CD4-positive, alpha-beta T cell treated with Interleukin-4 for 1 hour (primary cell): ENCODE measurements around the gene TRAF3.
A peak's percentile ranks its signal among the peaks of the same experiment; 100 is the strongest.

Experiments
- DNase-seq, 2 donors: peaks; one replicate each; pipeline ENCODE4 v3.0.0-alpha.2; 2020 to 2022

The TRAF3 gene

GRCh38 chr14:102778338-102779083 lies 1.3 kb downstream of the TRAF3 start:
- peak in 1 of 2 donors; percentile 34 for DNase-seq

- DNase-seq: no peak
These were observed 1.8 kb downstream of the TRAF3 start for GRCh38 chr14:102779084-102779462.

DNA sequence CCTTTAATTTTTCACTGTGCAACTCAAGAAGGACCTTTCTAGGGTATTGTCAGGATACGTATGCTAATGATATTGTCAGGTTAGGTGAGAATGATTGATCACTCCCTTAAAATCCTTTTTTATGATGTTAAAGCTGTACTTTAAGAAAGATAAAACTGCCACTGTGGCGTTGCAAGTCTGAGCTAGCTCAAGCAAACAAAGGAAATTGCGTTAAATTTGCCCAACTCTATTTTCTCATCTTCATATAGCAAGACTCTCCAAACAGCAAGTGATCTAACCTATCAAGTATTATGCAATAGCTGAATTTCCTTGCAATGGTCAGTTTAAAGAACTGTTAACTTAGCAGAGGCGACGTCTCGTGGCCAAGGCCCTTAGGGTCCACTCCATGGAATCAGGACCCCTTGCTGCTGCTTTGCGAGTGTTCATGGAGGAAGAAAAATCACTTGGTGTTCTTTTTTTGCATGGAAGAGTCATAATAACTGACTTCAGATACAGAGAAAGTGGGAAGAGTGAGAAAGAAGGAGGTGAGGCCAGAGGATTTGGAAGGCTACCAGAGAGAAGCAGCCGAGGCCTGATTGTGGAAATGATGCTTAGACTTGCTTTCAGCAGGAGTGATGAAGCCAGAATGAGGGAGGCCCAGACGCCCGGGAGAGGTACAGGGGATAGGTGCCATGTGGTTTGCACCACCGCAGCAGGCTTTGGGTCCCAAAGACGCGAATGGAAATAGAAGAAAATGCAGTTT lies 2.5 kb downstream of the TRAF3 start:
- DNase-seq: no peak

- DNase-seq: no peak
These were observed 3.8 kb downstream of the TRAF3 start for GRCh38 chr14:102781063-102781462.

- no peak for DNase-seq
These were observed 5.7 kb downstream of the TRAF3 start for GRCh38 chr14:102782974-102783373.

DNA sequence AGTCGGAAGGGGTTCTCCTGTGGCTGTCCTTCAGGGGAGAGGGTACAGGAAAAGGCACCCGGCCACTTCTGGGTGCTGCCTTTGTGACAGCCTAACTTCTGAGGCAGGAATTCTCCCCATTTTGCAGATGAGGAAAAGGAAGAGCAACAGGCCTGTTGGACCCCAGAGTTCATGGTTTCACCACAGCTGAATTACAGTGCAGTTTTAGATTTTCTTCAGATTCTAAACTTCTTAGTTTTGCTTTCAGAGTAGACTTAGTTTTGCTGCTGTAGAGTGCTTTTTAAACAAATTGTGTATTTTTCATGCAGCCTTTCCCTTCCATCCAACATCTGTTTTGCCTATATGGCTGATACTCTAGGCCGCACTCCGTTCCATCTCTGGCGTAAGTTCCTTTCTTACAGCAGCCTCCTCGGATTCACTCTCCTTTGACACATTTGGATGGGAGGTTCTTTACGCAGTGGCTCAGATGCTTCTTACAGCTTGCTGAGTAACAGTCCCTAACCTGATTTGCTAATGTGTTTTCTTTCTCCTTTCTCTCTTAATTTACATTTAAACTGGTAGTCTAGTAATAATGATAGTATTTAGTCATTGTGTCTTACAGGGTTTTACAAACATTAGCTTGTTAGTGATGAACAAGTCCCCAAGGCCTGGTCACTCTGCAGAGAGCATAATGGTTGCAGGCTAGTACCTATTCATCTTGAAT lies 7.8 kb downstream of the TRAF3 start:
- DNase-seq: no peak

- DNase-seq: no peak
These were observed 8.3 kb downstream of the TRAF3 start for GRCh38 chr14:102785595-102785963.

DNA sequence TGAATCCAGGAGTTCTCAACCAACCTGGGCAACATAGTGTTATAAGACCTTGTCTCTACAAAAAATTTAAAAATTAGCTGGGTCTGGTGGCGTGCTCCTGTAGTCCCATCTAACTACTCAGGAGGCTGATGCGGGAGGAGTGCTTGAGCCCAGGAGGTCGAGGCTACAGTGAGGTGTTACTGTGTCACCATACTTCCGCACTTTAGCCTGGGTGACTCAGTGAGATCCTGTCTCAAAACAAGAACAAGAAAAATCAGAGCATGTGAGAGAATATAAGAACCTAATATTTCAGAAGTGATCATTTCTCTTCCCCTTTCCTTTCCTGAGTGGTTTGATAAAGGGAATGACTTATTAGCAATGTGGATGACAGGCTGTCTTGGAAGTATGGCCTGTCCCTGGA lies 9.5 kb downstream of the TRAF3 start:
- DNase-seq: peak in 1 of 2 donors; percentile 25

- peak in 1 of 2 donors; percentile 41 for DNase-seq
These were observed 12.1 kb downstream of the TRAF3 start for GRCh38 chr14:102789349-102789748.

DNA sequence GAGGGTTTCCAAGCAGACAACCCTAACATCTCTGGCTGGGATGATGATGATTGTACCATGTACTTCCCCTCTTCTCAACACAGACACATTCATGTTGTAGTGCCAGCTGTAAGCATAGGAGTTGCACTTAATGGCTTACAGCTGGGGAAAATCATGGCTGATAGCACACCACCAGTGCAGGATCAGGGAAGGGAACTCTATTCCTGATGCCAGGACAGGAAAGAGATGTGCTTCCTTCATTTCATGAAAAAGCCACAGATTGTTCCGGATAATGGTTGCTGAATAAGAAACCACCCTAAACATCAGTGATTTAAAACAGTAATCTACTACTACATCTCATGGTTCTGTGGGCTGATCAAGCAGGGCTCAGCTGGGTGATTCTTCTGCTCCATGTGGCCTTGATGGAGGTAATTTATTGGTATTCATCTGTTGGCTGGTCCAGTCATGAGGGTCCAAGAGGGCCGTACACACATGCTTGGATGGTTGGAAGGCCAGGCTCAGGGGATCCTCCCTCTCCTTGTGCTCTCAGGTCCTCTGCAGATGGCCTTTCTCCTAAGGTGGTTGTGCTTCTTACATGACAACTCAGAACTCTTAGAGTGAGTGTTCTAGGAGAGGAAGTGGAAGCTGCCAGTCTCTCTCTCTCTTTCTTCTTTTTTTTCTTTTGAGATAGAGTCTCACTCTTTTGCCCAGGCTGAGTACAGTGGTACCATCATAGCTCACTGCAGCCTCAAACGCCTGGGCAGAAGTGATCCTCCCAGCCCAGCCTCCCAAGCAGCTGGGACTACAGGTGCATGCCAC lies 16.5 kb downstream of the TRAF3 start:
- DNase-seq: no peak

- DNase-seq: peak; percentile 61 to 62
These were observed 18.0 kb downstream of the TRAF3 start for GRCh38 chr14:102795060-102795925.

GRCh38 chr14:102796661-102797190 lies 19.5 kb downstream of the TRAF3 start:
- DNase-seq: no peak

- DNase-seq: no peak
These were observed 21.7 kb downstream of the TRAF3 start for GRCh38 chr14:102798926-102799325.

- no peak for DNase-seq
These were observed 22.7 kb downstream of the TRAF3 start for GRCh38 chr14:102799684-102800562.

DNA sequence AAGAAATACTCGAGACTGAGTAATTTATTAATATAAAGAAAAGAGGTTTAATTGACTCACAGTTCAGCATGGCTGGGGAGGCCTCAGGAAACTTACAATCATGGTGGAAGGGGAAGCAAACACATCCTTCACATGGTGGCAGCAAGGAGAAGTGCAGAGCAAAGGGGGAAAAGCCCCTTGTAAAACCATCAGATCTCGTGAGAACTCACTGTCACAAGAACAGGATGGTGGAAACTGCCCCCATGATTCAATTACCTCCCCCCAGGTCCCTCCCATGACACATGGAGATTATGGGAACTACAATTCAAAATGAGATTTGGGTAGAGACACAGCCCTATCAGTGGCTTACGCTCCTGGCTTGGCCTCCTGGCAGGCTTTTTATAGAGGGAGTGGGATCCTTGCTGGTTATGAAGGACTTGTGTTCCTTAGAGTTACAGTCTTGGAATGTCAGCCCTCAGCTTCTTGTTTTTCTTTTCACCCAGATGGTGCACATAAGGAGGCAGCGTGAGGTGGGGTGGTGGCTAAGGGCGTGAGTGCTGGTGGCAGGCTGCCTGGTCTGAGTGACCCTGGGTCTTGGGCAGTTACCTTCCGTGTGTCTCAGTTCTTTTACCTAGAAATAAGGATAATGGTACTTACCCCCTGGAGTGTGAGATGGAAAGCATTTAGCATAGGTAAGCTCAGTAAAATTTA lies 25.7 kb downstream of the TRAF3 start:
- no peak for DNase-seq

DNA sequence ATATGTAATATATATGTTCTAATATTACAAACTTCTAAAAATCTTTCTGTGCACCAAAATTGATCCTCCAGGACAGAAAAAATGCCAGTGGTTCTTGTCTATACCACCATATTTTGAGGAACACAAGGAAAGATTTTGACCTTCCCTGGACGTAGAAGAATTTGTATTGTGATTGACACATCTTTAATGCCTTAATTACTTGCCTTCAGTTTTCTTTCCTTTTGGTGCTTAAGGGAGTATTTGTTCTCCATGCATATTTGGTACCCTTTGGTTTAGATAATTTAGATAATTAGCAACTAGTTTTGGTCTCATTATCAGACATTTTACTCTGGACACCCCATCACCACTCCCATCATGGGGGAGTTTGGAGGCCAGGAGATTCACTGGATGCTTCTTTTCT lies 27.6 kb downstream of the TRAF3 start:
- DNase-seq: no peak

DNA sequence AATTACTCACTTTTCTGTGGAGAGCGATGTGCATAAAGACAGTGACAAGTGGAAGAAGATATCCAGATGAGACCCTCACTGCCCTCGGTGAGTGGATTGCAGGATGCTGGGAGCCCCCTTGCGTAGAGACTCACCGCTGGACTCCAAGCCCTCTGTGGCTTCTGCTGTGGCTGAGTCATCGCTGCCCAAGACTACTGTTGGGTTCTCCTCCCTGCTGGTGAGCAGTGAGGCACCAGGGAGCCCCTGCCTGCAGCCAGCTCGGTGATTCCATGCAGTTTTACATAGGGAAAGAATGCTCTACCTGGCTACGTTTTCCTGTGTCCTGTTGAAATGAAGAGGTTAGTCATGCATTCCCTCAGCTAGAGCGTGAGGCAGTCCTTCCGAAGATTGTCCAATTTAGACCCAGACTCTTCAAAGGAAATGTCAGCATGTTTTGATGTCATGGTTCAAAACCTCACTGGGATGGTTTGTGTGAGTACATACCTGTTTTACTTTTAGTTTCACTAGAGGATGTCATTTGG lies 28.2 kb downstream of the TRAF3 start:
- DNase-seq: peak in 1 of 2 donors; percentile 56

DNA sequence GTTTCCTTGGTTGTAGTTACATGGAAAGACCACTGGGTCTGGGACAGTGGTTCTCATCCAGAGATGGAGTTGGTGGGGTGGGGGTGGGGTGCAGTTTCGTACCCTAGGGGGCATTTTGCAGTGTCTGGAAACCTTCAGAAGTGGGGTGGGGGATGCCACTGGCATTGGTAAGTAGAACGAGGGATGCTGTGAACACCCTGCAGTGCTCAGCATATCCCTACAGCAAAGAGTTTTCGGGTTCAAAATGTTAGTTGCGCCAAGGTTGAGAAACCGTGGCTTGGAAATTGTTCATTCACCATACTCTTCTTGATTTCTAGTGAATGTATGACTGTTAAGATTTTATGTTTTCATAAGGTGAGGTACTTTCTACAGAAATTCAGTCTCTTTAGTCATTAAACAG lies 28.7 kb downstream of the TRAF3 start:
- peak in 1 of 2 donors; percentile 19 for DNase-seq

DNA sequence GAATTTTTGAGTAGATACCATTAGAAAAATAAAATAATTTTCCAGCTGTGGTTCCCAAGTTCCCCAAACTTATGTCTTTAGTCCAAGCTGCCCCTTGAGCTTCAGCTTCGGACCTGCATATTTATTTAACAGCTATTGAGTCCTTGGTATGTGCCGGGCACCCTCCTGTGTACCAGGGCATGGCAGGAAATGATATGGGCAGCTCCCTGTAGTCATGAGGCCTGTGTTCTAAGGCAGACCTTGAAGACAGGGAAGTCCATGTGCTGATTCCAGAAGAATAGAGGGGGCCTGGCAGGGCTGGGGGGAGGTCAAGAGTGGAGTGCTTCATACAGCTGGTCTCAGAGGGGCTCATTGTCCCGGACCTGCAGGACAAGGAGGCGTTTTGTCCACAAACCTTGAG lies 29.2 kb downstream of the TRAF3 start:
- no peak for DNase-seq

DNA sequence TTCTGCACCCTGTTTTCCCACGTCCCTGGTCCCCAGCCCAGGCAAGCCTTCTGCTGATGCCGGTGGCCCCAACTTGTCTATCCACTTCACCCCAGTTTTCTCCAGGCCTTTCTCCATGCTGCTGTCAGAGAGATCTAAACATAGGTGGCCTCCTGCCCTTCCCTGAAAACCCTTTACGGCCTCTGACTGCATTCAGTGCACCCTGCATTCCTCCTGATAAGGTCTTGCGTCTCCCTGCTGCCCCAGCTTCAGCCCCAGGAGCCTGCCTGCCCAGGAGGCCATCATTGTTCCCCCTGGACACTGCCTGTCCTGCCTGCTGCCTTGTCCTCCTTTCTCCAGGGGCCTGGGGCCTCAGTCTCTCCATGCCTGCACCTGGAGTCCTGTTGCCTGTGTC lies 29.8 kb downstream of the TRAF3 start:
- no peak for DNase-seq
